ENCODE data around the gene FGF8. TPM values are rescaled to one million over a fixed set of nuclear protein-coding genes. Genes with fewer than 3 reads are reported as not detected.

The FGF8 gene
- total and polyA plus RNA-seq, 2 of the 13 experiments (the other 11 are each of a cell fraction or from before 2014, with no cell fraction given), result not detected

DNA sequence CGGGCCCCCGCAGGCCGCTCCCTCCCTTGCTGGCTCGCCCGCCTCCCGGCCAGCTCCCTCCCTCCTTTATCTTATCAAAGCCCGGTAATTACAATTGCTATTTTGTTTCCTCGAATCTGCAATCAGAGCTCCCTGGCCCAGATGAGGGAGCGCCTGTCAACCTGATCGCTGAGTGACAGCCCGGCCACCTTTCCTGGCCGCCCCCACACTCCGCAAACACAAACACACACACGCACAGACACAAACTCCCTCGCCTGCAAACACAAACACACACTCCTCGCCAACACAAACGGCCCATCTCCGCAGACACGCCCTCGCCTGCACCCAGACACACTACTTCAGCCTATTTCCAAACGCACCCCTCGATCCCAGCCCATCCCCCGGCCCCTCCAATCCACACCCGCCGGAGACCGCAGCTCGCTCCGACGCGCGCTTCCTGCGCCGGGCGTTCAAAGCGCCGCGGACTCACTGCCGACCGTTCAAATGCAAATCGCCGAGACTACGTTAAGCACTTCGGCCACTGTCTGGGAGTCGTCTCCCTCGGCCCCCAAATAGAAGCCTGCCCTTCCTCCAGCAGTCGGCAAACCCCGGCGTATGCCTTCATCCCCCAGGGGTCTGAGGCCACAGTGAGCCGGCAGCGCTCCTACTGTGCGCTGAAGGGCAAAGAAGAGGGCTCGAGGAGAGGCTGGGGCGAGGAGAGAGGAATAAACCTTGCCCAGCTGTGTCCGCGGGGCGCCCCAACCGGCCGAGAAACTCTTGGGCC lies 3.0 kb upstream of the FGF8 start (continued):
- TF ChIP-seq, protein P1, sequence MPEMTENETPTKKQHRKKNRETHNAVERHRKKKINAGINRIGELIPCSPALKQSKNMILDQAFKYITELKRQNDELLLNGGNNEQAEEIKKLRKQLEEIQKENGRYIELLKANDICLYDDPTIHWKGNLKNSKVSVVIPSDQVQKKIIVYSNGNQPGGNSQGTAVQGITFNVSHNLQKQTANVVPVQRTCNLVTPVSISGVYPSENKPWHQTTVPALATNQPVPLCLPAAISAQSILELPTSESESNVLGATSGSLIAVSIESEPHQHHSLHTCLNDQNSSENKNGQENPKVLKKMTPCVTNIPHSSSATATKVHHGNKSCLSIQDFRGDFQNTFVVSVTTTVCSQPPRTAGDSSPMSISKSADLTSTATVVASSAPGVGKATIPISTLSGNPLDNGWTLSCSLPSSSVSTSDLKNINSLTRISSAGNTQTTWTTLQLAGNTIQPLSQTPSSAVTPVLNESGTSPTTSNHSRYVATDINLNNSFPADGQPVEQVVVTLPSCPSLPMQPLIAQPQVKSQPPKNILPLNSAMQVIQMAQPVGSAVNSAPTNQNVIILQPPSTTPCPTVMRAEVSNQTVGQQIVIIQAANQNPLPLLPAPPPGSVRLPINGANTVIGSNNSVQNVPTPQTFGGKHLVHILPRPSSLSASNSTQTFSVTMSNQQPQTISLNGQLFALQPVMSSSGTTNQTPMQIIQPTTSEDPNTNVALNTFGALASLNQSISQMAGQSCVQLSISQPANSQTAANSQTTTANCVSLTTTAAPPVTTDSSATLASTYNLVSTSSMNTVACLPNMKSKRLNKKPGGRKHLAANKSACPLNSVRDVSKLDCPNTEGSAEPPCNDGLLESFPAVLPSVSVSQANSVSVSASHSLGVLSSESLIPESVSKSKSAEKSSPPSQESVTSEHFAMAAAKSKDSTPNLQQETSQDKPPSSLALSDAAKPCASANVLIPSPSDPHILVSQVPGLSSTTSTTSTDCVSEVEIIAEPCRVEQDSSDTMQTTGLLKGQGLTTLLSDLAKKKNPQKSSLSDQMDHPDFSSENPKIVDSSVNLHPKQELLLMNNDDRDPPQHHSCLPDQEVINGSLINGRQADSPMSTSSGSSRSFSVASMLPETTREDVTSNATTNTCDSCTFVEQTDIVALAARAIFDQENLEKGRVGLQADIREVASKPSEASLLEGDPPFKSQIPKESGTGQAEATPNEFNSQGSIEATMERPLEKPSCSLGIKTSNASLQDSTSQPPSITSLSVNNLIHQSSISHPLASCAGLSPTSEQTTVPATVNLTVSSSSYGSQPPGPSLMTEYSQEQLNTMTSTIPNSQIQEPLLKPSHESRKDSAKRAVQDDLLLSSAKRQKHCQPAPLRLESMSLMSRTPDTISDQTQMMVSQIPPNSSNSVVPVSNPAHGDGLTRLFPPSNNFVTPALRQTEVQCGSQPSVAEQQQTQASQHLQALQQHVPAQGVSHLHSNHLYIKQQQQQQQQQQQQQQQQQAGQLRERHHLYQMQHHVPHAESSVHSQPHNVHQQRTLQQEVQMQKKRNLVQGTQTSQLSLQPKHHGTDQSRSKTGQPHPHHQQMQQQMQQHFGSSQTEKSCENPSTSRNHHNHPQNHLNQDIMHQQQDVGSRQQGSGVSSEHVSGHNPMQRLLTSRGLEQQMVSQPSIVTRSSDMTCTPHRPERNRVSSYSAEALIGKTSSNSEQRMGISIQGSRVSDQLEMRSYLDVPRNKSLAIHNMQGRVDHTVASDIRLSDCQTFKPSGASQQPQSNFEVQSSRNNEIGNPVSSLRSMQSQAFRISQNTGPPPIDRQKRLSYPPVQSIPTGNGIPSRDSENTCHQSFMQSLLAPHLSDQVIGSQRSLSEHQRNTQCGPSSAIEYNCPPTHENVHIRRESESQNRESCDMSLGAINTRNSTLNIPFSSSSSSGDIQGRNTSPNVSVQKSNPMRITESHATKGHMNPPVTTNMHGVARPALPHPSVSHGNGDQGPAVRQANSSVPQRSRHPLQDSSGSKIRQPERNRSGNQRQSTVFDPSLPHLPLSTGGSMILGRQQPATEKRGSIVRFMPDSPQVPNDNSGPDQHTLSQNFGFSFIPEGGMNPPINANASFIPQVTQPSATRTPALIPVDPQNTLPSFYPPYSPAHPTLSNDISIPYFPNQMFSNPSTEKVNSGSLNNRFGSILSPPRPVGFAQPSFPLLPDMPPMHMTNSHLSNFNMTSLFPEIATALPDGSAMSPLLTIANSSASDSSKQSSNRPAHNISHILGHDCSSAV (CRISPR knock-in tag; IDR thresholded peaks at IDR 0.05; ENCODE audit: borderline replicate concordance), result no peak
- TF ChIP-seq, protein P2, sequence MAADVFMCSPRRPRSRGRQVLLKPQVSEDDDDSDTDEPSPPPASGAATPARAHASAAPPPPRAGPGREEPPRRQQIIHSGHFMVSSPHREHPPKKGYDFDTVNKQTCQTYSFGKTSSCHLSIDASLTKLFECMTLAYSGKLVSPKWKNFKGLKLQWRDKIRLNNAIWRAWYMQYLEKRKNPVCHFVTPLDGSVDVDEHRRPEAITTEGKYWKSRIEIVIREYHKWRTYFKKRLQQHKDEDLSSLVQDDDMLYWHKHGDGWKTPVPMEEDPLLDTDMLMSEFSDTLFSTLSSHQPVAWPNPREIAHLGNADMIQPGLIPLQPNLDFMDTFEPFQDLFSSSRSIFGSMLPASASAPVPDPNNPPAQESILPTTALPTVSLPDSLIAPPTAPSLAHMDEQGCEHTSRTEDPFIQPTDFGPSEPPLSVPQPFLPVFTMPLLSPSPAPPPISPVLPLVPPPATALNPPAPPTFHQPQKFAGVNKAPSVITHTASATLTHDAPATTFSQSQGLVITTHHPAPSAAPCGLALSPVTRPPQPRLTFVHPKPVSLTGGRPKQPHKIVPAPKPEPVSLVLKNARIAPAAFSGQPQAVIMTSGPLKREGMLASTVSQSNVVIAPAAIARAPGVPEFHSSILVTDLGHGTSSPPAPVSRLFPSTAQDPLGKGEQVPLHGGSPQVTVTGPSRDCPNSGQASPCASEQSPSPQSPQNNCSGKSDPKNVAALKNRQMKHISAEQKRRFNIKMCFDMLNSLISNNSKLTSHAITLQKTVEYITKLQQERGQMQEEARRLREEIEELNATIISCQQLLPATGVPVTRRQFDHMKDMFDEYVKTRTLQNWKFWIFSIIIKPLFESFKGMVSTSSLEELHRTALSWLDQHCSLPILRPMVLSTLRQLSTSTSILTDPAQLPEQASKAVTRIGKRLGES (CRISPR knock-in tag; IDR thresholded peaks at IDR 0.05; ENCODE audit: borderline replicate concordance), result no peak
- TF ChIP-seq ZNF282 (IDR thresholded peaks at IDR 0.05; ENCODE audit: partially characterized antibody), result no peak
- TF ChIP-seq, protein P3, sequence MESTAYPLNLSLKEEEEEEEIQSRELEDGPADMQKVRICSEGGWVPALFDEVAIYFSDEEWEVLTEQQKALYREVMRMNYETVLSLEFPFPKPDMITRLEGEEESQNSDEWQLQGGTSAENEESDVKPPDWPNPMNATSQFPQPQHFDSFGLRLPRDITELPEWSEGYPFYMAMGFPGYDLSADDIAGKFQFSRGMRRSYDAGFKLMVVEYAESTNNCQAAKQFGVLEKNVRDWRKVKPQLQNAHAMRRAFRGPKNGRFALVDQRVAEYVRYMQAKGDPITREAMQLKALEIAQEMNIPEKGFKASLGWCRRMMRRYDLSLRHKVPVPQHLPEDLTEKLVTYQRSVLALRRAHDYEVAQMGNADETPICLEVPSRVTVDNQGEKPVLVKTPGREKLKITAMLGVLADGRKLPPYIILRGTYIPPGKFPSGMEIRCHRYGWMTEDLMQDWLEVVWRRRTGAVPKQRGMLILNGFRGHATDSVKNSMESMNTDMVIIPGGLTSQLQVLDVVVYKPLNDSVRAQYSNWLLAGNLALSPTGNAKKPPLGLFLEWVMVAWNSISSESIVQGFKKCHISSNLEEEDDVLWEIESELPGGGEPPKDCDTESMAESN (CRISPR knock-in tag; conservative IDR thresholded peaks at IDR 0.05), result peak; percentile 21; the same call in 1 of the 2 replicates
- TF ChIP-seq, protein P4, sequence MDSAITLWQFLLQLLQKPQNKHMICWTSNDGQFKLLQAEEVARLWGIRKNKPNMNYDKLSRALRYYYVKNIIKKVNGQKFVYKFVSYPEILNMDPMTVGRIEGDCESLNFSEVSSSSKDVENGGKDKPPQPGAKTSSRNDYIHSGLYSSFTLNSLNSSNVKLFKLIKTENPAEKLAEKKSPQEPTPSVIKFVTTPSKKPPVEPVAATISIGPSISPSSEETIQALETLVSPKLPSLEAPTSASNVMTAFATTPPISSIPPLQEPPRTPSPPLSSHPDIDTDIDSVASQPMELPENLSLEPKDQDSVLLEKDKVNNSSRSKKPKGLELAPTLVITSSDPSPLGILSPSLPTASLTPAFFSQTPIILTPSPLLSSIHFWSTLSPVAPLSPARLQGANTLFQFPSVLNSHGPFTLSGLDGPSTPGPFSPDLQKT (CRISPR knock-in tag; IDR thresholded peaks at IDR 0.05; ENCODE audit: borderline replicate concordance), result no peak
